Testis (tissue), 2 donors: ENCODE measurements around the gene RNF152.

Experiments
- POLR2A ChIP-seq: fragments of 450-650 bp; IDR thresholded peaks from one replicate; pipeline ENCODE4 v1.6.1; 2017; ENCODE audit warnings: antibody characterized with exemption, mild to moderate bottlenecking, moderate library complexity
- TF ChIP-seq, protein P1 (sequence below), 3 experiments: fragments of 450-650 bp in 2 of 3; fragments of 200-600 bp in 1 of 3; sonication (generic) in 1 of 3; IDR thresholded peaks; one replicate each; pipeline ENCODE4 v1.5.1; 2016 to 2019; ENCODE audit warnings: antibody characterized with exemption in 3 of 3, mild to moderate bottlenecking in 2 of 3, moderate library complexity in 1 of 3

DNA sequence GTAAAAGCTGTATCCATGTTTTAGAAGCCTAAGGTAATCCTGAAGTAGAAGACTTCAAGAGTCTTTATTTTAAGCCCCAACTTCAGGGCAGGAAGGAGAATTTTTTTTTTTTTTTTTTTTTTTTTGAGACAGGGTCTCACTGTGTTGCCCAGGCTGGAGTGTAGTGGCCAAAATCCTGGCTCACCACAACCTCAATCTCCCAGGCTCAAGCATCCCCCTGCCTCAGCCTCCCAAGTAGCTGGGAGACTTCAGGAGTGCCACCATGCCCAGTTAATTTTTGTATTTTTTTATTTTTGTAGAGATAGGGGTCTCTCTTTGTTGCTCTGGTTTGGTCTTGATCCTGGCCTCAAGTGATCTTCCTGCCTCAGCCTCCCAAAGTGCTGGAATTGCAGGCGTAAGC, 3.3 kb upstream of the RNF152 start:
- TF ChIP-seq POLR2A: no peak
- TF ChIP-seq, protein P1, sequence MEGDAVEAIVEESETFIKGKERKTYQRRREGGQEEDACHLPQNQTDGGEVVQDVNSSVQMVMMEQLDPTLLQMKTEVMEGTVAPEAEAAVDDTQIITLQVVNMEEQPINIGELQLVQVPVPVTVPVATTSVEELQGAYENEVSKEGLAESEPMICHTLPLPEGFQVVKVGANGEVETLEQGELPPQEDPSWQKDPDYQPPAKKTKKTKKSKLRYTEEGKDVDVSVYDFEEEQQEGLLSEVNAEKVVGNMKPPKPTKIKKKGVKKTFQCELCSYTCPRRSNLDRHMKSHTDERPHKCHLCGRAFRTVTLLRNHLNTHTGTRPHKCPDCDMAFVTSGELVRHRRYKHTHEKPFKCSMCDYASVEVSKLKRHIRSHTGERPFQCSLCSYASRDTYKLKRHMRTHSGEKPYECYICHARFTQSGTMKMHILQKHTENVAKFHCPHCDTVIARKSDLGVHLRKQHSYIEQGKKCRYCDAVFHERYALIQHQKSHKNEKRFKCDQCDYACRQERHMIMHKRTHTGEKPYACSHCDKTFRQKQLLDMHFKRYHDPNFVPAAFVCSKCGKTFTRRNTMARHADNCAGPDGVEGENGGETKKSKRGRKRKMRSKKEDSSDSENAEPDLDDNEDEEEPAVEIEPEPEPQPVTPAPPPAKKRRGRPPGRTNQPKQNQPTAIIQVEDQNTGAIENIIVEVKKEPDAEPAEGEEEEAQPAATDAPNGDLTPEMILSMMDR (IDR thresholded peaks at IDR 0.05): no peak
